Measurements from ENCODE around the gene CRIP2. TPM values are rescaled to one million over a fixed set of nuclear protein-coding genes. Genes with fewer than 3 reads are reported as not detected.
A peak's percentile ranks its signal among the peaks of the same experiment; 100 is the strongest.

The CRIP2 gene
- total and polyA plus RNA-seq, 2 of the 13 experiments (the other 11 are each of a cell fraction or from before 2014, with no cell fraction given): 31.6 to 37.9 TPM

- TF ChIP-seq EZH2 (conservative IDR thresholded peaks at IDR 0.05; ENCODE audit: low read depth, low read length) (no peak), ELF3 (CRISPR knock-in tag; IDR thresholded peaks at IDR 0.05) (0 out of 2 replicates have a peak, but pooled peaks have one; percentile 13), HMG20B (CRISPR knock-in tag; conservative IDR thresholded peaks at IDR 0.05) (no peak), BRD4 (CRISPR knock-in tag; IDR thresholded peaks at IDR 0.05) (no peak; the same call in 1 of the 2 replicates), ZNF784 (CRISPR knock-in tag; IDR thresholded peaks at IDR 0.05; ENCODE audit: borderline replicate concordance) (no peak), ZNF614 (CRISPR knock-in tag; IDR thresholded peaks at IDR 0.05; ENCODE audit: borderline replicate concordance) (no peak), RXRB (CRISPR knock-in tag; IDR thresholded peaks at IDR 0.05; ENCODE audit: borderline replicate concordance) (no peak), HNF4G (IDR thresholded peaks at IDR 0.05; ENCODE audit: borderline replicate concordance, low read depth, low read length) (no peak), HNF4G (CRISPR knock-in tag; IDR thresholded peaks at IDR 0.05; ENCODE audit: borderline replicate concordance, low read depth) (no peak), NONO (IDR thresholded peaks at IDR 0.05) (no peak), NONO (CRISPR knock-in tag; conservative IDR thresholded peaks at IDR 0.05) (no peak), MAFK (conservative IDR thresholded peaks at IDR 0.05 in 1 of 2, IDR thresholded peaks at IDR 0.05 in 1 of 2; ENCODE audit: low read length in 2 of 2) (no peak), FOXO1 (CRISPR knock-in tag; IDR thresholded peaks at IDR 0.05) (peak; percentile 19; the same call in 1 of the 2 replicates), TRIM24 (CRISPR knock-in tag; IDR thresholded peaks at IDR 0.05) (no peak), HNRNPL (IDR thresholded peaks at IDR 0.05; ENCODE audit: low read depth, low read length) (peak; percentile 69; the same call in 1 of the 2 replicates)
- TF ChIP-seq, protein P1, sequence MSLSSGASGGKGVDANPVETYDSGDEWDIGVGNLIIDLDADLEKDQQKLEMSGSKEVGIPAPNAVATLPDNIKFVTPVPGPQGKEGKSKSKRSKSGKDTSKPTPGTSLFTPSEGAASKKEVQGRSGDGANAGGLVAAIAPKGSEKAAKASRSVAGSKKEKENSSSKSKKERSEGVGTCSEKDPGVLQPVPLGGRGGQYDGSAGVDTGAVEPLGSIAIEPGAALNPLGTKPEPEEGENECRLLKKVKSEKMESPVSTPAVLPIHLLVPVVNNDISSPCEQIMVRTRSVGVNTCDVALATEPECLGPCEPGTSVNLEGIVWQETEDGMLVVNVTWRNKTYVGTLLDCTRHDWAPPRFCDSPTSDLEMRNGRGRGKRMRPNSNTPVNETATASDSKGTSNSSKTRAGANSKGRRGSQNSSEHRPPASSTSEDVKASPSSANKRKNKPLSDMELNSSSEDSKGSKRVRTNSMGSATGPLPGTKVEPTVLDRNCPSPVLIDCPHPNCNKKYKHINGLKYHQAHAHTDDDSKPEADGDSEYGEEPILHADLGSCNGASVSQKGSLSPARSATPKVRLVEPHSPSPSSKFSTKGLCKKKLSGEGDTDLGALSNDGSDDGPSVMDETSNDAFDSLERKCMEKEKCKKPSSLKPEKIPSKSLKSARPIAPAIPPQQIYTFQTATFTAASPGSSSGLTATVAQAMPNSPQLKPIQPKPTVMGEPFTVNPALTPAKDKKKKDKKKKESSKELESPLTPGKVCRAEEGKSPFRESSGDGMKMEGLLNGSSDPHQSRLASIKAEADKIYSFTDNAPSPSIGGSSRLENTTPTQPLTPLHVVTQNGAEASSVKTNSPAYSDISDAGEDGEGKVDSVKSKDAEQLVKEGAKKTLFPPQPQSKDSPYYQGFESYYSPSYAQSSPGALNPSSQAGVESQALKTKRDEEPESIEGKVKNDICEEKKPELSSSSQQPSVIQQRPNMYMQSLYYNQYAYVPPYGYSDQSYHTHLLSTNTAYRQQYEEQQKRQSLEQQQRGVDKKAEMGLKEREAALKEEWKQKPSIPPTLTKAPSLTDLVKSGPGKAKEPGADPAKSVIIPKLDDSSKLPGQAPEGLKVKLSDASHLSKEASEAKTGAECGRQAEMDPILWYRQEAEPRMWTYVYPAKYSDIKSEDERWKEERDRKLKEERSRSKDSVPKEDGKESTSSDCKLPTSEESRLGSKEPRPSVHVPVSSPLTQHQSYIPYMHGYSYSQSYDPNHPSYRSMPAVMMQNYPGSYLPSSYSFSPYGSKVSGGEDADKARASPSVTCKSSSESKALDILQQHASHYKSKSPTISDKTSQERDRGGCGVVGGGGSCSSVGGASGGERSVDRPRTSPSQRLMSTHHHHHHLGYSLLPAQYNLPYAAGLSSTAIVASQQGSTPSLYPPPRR (CRISPR knock-in tag; IDR thresholded peaks at IDR 0.05; ENCODE audit: borderline replicate concordance): no peak
- TF ChIP-seq, protein P2, sequence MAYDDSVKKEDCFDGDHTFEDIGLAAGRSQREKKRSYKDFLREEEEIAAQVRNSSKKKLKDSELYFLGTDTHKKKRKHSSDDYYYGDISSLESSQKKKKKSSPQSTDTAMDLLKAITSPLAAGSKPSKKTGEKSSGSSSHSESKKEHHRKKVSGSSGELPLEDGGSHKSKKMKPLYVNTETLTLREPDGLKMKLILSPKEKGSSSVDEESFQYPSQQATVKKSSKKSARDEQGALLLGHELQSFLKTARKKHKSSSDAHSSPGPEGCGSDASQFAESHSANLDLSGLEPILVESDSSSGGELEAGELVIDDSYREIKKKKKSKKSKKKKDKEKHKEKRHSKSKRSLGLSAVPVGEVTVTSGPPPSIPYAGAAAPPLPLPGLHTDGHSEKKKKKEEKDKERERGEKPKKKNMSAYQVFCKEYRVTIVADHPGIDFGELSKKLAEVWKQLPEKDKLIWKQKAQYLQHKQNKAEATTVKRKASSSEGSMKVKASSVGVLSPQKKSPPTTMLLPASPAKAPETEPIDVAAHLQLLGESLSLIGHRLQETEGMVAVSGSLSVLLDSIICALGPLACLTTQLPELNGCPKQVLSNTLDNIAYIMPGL (CRISPR knock-in tag; IDR thresholded peaks at IDR 0.05; ENCODE audit: borderline replicate concordance in 1 of 2, low read depth in 1 of 2): peak in 1 of 2 experiments; percentile 50; a peak in 2 of 4 replicates
- TF ChIP-seq, protein P3, sequence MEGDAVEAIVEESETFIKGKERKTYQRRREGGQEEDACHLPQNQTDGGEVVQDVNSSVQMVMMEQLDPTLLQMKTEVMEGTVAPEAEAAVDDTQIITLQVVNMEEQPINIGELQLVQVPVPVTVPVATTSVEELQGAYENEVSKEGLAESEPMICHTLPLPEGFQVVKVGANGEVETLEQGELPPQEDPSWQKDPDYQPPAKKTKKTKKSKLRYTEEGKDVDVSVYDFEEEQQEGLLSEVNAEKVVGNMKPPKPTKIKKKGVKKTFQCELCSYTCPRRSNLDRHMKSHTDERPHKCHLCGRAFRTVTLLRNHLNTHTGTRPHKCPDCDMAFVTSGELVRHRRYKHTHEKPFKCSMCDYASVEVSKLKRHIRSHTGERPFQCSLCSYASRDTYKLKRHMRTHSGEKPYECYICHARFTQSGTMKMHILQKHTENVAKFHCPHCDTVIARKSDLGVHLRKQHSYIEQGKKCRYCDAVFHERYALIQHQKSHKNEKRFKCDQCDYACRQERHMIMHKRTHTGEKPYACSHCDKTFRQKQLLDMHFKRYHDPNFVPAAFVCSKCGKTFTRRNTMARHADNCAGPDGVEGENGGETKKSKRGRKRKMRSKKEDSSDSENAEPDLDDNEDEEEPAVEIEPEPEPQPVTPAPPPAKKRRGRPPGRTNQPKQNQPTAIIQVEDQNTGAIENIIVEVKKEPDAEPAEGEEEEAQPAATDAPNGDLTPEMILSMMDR (CRISPR knock-in tag; IDR thresholded peaks at IDR 0.05): no peak
- TF ChIP-seq, protein P4, sequence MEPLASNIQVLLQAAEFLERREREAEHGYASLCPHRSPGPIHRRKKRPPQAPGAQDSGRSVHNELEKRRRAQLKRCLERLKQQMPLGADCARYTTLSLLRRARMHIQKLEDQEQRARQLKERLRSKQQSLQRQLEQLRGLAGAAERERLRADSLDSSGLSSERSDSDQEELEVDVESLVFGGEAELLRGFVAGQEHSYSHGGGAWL (CRISPR knock-in tag; IDR thresholded peaks at IDR 0.05): no peak; the same call in 1 of the 2 replicates
These were observed 22.4 kb downstream of the CRIP2 start (continued) for GRCh38 chr14:105496831-105497591.

Measured in HepG2 (cell line).